Measurements from ENCODE around the gene ARSG. TPM values are rescaled to one million over a fixed set of nuclear protein-coding genes. Genes with fewer than 3 reads are reported as not detected.

ARSG gene
- total RNA-seq, 1 donor from 2014 or later = 5.5 TPM

DNA sequence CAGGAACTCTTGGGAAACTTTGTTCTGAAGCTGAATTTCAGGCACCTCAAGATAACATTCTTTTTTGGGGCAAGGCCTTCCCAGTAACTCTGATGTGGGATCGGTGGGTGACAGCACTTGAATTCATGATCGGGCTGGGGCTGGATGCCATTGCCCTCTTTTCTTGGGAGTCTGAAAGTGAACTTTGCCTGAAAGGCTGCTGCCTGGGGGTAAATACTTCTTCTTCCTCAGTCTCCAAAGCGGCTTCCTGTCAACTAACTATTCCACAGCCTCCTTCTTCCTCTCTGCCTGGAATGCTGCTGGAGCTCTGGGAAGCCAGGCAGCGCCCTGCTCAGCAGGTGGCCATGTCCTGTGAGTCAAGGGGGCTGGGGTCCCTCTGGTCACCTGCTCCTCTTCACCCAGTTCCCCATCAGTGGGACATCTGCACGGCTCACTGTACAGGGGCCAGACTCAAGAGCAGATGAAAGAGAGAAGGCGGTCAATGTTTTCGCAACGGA is 86.5 kb downstream of the ARSG start:
- DNase-seq (ENCODE audit: low spot score) = no peak

DNA sequence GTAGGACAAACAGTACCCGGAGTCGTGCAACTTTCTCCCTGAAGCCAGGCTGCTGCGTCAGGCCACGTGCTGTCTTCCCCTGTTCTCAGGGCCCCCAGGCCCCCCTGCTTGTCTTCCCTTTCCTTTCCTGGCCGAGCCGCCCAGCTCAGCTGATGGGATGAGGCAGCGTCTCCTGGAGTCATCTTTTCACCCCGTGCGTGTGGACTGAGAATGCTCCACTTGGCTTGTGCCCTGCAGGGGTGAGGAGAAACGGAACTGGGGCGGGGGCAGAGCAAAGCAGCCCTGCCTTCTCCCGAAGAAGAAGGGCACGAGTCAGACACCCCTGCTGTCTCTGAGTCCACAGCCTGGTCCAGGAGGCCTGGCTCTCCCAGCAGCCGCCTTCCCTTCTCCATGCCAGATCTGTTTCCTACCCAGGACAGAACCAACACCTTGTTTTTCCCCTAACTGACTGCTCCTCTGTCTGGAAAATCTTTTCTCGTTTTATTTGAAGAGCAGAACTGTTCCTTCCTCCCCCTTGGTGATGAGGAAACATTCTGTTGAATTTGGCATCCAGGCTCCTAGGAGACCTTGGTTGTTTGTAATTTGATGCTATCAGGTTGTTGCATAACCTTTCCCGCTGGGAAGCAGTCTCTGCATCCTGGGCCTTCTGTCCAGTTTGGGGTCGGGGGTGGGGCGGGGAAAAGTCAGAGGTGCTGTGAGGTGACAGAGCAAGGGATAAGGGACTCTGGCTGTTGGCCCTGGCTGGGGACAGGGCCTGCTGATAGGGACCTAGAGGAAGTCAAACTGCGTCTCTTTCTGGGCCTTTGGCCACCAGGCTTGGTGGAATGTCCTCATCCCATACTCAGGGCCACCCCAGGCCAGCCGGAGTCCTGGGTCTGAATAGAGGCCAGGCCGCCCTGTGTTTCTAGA is 87.2 kb downstream of the ARSG start:
- peak; percentile 67 for DNase-seq (ENCODE audit: low spot score)

DNA sequence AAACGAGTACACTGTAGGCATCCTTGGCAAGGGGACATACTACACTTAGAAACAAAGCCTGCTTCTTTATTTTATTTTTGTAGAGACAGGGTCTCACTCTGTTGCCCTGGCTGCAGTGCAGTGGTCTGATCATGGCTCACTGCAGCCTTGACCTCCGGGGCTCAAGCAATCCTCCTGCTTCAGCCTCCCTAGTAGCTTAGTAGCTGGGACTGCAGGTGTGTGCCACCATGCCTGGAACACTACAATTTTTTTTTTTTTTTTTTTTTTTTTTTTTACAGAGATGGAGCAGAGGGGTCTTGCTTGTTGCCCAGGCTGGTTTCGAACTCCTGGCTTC is 87.8 kb downstream of the ARSG start:
- DNase-seq (ENCODE audit: low spot score) = no peak

DNA sequence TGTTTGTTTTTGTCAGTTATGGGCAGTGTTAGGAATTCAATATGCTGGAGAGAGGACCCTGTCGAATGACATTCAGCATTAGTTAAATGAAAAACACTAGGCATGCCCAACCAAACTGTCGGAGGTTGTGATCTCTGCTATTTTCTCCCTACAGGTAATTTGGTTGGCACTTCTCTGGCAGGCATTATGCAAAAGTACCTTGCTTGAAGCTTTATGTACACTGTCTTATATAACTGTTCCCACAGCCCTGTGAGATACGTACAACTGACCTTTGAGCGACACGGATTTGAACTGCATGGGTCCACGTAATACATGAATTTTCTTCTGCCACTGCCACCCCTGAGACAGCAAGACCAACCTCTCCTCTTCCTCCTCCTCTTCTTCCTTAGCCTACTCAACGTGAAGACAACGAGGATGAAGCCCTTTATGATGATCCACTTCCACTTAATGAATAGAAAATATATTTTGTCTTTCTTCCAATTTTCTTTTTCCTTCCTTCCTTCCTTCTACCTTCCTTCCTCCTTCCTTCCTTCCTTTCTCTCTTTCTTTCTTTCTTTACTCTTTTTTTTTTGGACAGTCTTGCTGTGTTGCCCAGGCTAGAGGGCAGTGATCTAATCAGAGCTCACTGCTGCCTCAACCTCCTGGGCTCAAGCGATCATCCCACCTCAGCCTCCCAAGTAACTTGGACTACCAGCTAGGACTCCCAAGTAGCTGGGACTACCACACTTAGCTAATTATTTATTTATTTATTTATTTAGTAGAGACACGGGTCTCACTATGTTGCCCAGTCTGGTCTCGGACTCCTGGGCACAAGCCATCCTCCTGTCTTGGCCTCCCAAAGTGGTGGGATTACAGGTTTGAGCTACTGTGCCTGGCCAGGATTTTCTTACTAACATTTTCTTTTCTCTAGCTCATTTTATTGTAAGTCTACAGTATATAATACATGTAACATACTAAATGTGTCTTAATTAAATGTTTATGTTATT is 88.7 kb downstream of the ARSG start:
- no peak for DNase-seq (ENCODE audit: low spot score)

DNA sequence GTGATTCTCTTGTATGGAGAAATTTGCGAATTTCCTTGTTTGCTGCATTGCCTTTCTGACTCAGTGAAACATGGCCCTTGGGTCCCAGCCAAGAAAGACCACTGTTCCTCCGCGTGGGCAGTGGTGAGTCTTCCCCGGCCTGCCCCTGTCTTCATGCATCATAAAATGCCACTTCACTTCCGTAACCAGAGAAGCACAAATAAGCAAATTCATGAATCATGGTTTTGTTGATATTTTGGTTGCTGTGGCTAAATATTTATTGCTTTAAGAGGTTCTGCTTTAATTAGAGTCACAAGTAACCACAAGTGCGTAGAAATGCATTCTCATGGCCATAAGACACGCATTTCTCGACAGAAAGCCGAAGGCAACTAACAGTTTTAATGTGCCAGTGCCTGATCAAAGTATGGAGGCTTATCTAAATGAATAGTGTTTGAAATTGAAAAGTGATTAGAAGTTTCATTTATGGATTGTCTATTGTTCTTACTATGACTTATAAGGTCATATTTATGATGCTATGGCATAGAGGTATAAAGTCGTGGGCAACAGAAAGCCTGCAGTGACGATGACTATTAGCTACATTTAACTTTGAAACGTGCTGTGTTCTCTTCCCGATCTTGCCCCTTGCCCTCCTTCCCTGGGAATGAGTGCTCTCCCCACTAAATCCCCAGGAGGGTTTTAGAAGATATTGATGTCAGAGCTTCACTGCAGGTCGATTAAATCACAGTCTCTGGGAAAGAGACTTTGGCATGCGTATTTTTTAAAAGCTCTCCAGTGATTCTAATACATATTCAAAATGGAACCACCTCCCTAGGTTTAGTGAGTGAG is 90.0 kb downstream of the ARSG start:
- no peak for DNase-seq (ENCODE audit: low spot score)

DNA sequence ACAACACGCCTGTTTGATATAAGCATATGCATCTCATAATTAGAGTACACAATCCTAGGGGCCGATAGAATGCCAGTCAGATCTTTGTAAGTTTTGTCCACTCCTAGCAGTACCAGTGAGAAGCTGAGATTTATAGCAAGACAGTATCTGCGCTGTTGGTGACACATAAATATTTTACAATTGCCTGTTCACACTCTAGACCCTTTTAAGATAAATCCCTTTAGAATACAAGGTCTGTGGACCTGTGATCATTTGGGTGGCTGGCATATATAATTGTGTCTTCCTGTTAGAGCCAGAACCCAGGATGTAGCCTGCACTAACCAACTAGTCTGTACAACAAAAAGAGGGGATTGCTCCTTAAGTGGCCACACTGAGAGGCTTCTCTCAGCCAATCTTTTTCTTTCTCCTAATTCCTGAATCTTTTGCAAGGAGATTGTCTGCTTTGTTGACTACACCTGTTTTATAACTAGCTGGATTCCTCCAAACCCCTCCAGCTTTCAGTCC is 91.3 kb downstream of the ARSG start:
- no peak for DNase-seq (ENCODE audit: low spot score)

DNA sequence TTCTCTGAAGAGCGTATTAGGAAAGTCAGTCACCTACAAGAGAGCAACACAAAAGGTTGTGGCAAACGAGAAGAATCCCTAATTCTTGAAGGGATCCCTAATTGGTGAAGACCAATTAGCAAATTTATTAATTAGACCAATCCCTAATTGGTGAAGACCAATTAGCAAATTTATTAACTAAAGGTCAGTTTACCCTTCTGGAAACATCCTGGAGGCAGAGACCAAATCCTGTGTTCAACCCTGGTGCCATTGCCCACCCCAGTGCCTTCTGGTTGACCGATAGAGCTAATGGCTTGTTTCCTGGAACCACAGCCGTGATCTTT is 91.8 kb downstream of the ARSG start:
- no peak for DNase-seq (ENCODE audit: low spot score)

DNA sequence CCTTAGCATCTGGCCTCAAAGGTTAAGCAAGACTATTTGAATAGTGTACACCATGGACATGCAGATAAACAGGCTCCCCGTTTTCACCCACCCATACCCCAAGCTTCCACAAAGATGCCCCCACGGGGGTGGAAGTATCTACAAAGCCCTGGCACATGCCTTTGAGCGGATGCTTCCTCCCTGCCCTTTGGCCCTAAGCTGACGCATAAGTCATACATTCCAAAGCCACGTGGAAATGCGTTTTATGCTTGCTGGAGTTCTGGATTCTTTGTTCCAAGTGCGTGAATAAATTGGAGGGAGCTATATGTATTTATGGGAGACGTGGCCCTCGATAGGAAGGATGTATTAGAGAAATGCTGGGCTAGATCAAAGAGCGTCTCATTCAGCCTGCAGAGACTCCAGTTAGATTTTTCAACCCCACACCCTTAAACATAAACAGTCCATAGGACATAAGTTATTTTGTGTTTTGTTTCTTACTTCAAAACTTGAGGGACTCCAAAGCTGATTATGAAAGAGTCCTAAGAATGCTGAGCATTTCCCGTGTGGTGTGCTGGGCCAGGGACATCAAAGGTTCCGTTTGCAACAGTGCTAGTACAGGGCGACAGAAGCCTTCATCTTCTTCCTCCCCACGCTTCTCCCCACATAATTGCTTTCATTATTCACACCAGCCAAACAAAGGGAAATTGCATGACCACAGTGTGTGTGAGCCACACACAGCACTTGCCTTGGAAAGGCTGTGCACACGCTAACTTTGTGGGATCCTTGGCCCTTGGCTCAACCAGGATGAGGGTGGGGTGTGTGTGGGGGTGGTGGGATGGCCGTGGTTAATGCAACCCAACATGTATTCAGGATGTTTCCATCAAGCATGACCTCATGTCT is 92.4 kb downstream of the ARSG start:
- DNase-seq (ENCODE audit: low spot score) = peak; percentile 40

DNA sequence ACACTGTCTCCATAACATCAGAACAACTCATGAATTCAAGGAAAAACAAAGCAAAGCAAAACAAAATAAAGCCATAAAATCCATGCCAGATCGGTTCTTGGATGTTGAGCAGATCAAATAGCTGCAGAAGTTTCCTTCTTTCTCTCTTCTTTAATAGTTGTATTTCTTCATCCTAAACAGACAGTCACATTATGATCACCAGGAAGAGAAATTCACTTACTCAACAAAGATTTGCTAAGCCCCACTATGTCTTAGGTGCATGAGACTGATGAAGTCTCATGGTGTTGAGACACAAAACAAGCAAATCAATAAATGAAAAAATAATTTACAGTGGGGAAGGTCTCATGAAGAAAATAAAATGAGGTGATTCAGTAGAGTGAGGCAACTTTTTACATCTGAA is 93.2 kb downstream of the ARSG start:
- no peak for DNase-seq (ENCODE audit: low spot score)

DNA sequence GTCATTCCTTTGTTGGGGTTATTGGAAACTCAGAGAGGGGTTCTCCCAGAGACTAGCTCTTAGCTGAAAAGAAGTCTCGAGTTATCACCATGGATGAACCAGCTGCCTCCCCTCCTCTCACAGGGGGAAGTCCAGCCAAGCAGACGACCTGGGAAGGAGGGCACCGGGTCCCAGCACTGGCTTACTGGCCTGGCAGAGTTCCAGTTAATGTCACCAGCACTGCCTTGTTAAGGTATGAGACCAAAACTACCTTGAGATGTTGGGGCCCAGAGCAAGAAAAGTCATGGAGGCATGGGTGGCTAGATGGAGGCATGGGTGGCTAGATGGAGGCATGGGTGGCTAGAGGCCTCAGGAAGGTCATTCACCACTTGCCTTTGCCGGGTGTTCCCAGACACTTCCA is 93.6 kb downstream of the ARSG start:
- DNase-seq (ENCODE audit: low spot score) = no peak

DNA sequence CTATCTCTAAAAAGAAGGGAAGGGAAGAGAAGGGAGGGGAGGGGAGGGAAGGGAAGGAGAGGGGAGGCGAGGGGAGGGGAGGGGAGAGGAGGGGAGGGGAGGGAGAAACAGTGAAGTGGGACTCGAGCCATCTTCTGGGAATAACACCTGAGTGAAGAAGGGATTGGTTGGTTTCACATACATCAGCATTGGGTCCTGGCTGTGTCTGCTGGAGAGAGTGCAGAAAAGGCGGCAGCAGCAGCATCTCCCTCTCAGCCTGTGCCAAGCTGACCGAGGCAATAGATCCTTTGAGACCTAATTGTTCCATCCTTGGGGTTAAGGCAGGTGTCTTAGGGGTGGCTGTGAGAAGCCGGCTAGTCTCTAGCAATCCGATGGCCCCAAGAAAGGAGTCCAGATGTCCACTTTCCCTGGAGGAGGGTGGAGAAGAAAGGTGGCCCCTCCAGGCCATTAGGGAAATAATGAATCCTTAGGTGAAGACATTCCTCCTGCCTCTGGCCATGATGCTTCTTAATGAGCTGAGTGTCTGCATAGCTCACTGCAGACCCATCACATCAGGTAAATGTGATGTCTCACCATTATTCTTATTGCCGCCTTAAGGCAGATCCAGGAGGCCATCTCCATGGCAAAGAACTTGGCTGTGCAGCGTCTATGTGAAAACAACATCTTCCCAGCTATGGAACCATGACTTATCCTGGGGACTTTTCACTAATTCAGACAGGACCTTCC is 94.4 kb downstream of the ARSG start:
- no peak for DNase-seq (ENCODE audit: low spot score)

DNA sequence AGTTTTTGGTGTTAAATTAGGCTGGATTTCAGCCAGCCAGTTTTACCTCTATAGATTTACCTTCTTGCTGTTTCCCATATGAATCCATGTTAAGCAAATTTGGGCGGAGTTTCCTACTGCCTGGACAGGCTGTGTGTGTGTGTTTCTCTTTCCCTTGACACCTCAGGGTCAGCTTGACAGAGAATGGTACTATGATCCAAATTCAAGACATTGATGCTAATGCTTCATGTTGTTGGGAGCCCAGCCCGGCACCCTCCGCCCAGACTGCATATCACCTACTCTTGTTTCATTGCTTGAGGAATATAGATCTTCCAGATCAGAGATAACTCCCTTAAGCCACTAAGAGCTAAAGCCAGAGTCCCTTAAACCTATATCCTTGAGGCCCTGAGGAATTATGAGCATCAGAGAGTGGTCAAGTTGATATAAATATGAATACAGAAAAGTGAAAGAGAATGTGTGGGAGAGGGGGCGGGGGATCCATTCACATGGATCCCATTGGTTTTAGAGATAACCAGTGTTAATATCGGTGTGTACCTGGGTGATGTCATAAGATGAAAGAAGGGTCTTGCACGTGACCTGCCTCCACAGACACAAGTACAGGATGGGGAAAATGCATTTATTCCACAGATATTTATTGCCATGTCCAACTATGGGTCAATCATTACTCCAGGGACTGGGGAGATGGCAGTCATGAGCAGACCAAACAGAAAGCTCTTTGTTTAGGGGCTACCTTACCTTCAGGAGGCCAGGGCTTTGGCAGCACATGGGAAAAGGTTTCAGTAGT is 96.3 kb downstream of the ARSG start:
- DNase-seq (ENCODE audit: low spot score) = peak; percentile 34

DNA sequence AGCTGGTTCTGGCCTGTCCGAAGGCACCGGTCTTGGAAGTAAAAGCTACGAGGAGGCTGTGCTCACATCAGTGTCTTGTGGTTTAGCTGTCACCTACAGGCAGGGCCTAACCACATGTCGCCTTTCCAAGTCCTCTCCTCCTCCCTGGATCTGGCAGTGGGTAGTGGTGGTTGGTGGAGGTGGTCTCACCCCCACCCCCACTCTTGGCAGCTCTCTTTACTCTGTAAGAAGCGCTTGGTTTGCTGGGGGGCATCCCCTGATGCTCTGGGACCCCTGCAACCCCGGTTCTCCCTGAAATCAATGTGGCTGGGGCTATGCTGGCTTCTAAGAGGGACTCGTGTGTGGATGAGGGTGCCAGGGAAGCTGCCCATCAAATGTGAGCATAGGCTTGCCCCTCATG is 97.7 kb downstream of the ARSG start:
- no peak for DNase-seq (ENCODE audit: low spot score)

DNA sequence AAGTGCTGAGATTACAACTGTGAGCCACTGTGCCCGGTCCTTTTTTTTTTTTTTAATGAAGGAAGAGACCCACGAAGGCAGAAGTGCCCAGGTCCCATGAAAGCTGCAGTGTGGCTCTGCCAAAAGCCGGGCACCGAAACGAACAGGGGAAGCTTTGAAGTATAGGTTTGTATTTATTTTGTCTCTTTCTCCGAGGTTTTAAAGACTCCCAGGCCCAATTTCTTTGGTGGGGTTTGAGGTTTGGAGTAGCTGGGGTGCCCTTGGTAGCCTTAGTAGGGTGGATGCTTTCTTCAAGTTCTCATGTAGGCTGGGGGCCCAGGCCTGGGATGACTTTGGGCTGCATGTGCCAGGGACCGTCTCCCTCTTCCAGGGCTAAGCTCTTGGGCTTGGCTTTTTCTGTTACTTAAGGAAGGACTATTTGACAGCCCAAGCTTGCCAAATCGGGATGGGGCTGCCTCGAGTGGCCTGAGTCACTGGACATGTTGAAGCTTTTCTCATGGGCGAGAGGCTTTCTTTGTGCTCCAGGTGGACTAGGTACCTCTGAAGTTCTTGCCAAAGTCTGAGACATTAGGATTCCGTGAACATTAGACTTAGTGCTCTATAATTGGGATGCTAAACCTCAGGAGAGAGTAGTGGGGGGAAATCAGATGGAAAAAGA is 99.7 kb downstream of the ARSG start:
- no peak for DNase-seq (ENCODE audit: low spot score)

DNA sequence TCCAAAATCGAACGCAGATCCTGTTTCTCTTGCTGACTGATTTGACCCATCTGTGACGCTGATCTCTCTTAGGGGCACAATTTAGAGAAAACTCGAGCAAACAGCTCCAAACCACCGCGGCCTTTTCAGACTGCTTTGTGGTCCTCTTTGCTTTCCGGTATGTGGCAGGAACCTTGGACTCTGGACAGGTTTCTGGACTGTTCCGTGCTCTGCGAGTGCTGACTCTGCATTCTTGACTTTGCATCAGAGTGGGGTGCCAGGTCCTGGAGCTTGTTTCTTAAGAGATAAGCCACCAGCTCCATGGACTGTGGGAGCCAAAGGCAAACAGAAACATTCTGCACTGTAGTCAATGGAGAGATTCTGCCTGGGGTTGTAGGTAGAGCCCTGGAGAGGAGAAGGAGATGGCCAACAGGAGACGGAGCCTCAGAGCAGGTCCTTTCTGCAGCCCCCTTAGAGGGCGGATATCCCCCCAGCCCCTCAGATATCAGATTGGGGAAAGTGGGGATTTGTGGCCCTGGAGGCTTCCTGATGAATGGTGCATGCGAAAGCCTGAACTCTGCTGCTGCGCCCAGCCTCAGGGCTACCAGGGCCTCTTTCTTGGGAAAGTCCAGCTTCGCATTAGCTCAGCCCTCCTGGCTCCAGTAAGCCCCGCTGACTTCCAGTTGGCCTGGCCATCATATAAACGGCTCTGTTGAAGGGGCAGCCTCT is 100.4 kb downstream of the ARSG start:
- DNase-seq (ENCODE audit: low spot score) = no peak

DNA sequence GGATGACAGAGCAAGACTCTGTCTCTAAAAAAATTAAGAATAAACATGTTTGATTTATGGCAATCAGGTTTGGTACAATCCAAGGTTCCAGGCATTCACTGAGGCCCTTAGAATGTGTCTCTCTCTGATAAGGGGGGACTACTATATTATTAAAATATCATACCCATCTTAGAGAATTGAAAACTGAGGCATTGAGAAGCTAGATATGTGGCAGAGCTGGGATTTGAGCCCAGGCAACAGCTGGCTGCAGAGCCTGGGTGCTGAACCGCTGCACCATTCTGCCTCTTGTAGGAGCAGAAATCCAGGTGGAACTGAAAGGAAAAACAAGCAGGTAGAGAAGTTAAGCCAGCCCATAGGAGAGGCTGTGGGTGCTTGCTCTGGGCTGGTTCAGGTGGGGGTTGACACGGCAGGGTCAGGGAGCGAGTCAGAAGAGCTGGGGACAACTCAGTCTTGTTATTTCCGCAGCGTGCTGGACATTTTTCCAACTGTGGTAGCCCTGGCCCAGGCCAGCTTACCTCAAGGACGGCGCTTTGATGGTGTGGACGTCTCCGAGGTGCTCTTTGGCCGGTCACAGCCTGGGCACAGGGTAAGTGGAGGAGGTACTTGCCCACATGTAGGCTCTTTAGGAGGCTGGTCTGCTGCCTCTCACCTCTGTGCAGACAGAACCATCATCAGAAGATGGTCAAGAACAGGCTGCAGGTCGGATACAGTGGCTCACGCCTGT is 103.5 kb downstream of the ARSG start:
- DNase-seq (ENCODE audit: low spot score) = no peak
